Panc1 (cell line): ENCODE data around the gene MSMB. TPM values are rescaled to one million over a fixed set of nuclear protein-coding genes. Genes with fewer than 3 reads are reported as not detected.
"Not testable (repeated sequence)": the region's sequence is repeated elsewhere in the genome, so short reads cannot be mapped to it uniquely, and the experiment has no call there.

Experiments
- ATAC-seq: fragments of 200-7000 bp; cut with Tn5 transposase; 2 replicates; pipeline ENCODE4 v1.9.1; 2020; ENCODE audit warnings: mild to moderate bottlenecking, moderate library complexity
- BruUV-seq: library from RNA; stranded (reverse); fragments of 400-500 nt; replicated peaks from 2 replicates; lab custom pipeline; 2021; lab: Mats Ljungman, UMichigan
- CTCF ChIA-PET: fragments of 300-600 bp; sonication (Branson Sonifier 250); formaldehyde crosslinking; loops from one replicate; lab custom pipeline; 2022; ENCODE audit warnings: antibody characterized with exemption; lab: Charles Lee
- POLR2A ChIA-PET: fragments of 300-600 bp; sonication (Branson Sonifier 250); formaldehyde crosslinking; loops from one replicate; lab custom pipeline; 2022; ENCODE audit warnings: antibody characterized with exemption; lab: Charles Lee
- DNase-seq: peaks from one replicate; pipeline ENCODE4 v3.0.0-alpha.2; 2010; ENCODE audit warnings: low read depth, low spot score
- H3K27ac ChIP-seq: 2 replicates; pipeline ENCODE4 v1.5.1; 2011; ENCODE audit warnings: mild to moderate bottlenecking, low read length, inconsistent platforms
- H3K27me3 ChIP-seq: fragments of 200-500 bp; sonication (Bioruptor generic); 2 replicates; pipeline ENCODE4 v1.6.0; 2014; ENCODE audit warnings: low read length, inconsistent platforms; ENCODE audit not compliant: control insufficient read depth, insufficient read depth
- H3K36me3 ChIP-seq: fragments of 200-500 bp; sonication (Bioruptor generic); 2 replicates; pipeline ENCODE4 v1.5.1; 2014; ENCODE audit warnings: inconsistent platforms, mild to moderate bottlenecking, low read length, moderate library complexity; ENCODE audit not compliant: control insufficient read depth, insufficient read depth
- H3K4me1 ChIP-seq: 2 replicates; pipeline ENCODE4 v1.5.1; 2011; ENCODE audit warnings: inconsistent platforms, mild to moderate bottlenecking, low read length, moderate library complexity; ENCODE audit not compliant: control insufficient read depth, insufficient read depth
- H3K4me3 ChIP-seq, 2 experiments: 2 replicates each; pipeline ENCODE4 v1.5.1; 2011 to 2012; ENCODE audit warnings: low read depth in 2 of 2, low read length in 2 of 2, mild to moderate bottlenecking in 2 of 2, inconsistent platforms in 1 of 2, moderate library complexity in 1 of 2
- H3K9me3 ChIP-seq: fragments of 200-500 bp; sonication (Bioruptor generic); 2 replicates; pipeline ENCODE4 v1.5.1; 2014; ENCODE audit warnings: low read depth, mild to moderate bottlenecking, inconsistent platforms, low read length, moderate library complexity; ENCODE audit not compliant: control insufficient read depth, insufficient read depth
- CTCF ChIP-seq: fragments of 450-650 bp; IDR thresholded peaks from 2 replicates; pipeline ENCODE4 v1.5.1; 2017; ENCODE audit warnings: mild to moderate bottlenecking
- in situ Hi-C: cut with HindIII; loops from 2 replicates; pipeline ENCODE4 v1.10.0; 2016; ENCODE audit warnings: low sequenced_read_pairs, low pct_unique_long_range_greater_than_20kb
- intact Hi-C: fragments of 100-400 bp; cut with micrococcal nuclease; formaldehyde crosslinking; loops from one replicate; pipeline ENCODE4 v1.10.0; 2022; ENCODE audit not compliant: unreplicated experiment
- total RNA-seq: library from RNA; stranded (reverse); gene quantifications from one replicate; pipeline ENCODE4 v1.2.1, GENCODE V29; 2021; ENCODE audit not compliant: unreplicated experiment

Gene MSMB
- total RNA-seq, 1 experiment from 2014 or later, result not detected

GRCh38 chr10:45983538-45984186 is 62.4 kb downstream of the MSMB start:
- intact Hi-C loops, H3K4me3 ChIP-seq, in situ Hi-C loops, CTCF ChIA-PET, H3K4me1 ChIP-seq, DNase-seq, H3K27me3 ChIP-seq, H3K9me3 ChIP-seq, POLR2A ChIA-PET, BruUV-seq, H3K27ac ChIP-seq: not testable (repeated sequence)
- peaks cover 13% of the 10 kb centered on the region for H3K36me3 ChIP-seq
- peak; percentile 56 for TF ChIP-seq CTCF
- ATAC-seq, result peak; percentile 84

Other genes with a start within 250 kb of the MSMB start
- 18.1 TPM for gene AGAP4, start 198.8 kb downstream of the MSMB start, total RNA-seq
- gene TIMM23, start 73.8 kb downstream of the MSMB start, total RNA-seq, result 103 TPM
- 119 TPM for gene NCOA4, start 15.6 kb downstream of the MSMB start, total RNA-seq
- not detected for gene ANTXRL, start 240.7 kb upstream of the MSMB start, total RNA-seq